HCEC 1CT (cell line): ENCODE measurements around the gene ABI3BP.

Source experiments
- DNase-seq: peaks from one replicate; pipeline ENCODE4 v3.0.0-alpha.2; 2017

ABI3BP gene

DNA sequence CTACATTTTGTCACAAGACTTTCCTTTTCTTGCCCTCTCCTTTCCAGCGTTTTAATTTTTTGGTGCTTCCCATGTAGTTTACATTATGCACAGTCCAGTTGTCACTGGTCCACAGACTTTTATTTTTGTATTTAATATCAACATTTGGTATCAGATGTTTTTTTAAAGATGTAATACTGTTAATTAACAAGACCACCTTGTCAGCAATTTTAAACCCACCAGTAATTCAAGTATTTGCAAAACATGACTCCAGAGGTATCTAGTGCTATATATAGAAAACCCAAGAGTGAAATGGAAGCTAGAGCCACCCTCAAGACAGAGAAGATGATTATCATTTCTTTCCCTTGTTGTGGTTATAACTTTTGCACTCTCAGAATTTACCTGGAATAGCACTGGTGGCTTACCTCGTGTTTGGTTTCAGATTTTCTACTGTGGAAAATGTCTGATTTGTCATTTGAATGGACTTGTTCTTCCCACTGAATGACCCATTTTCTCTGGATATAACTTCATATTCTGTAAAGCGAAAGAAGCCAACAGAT lies 227.7 kb downstream of the ABI3BP start:
- no peak for DNase-seq

DNA sequence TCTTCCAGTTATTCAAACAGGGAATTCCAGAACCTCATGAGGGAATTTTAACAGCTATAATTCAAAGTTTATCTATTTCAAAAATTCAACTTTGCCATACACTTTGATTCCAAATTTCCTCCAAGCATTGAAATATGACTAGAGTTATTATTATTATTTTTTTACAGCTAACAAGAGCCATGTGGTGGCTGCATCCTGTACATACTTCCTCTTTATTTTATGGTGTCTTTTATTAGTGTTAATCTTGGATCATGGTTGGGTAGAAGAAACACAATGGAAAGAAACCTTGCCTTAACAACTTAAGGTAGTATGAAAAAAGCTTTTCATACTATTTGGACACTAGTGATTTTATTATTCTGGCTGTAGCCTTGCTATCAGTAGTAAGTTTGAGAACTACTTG lies 231.3 kb downstream of the ABI3BP start:
- no peak for DNase-seq

DNA sequence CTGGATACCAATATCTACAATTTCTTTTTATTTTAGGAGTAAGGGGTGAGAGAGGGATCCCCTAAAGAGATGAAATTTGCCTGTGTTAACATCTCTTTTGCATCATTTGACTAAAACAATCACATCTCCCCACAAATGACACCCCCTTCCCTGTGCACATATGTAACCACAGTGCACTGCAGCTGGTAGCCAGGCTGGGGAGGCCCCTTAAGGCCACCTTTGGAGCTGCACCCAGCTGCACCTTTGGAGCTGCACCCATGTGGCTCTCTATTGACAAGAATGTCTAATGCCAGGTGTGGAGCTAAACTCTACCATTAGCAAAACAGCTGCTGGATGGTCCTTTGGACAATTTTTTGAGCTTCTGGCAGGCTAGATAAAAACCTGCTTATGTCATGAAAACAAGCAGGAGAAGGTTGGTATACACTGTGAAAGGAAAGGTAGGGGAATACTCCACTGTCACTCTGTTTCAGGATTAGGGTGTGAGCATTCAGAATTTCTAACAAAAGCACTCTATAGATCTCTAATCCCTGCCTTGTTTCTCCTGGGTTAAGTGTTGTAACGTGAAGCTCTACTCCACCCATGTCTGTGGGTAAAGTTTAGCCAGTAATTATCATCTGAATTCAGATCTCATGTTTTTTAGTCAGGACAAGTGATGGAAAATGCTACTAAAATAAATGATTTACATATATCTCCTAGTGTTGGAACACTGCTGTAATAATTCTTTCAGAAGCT lies 231.8 kb downstream of the ABI3BP start:
- DNase-seq: no peak

DNA sequence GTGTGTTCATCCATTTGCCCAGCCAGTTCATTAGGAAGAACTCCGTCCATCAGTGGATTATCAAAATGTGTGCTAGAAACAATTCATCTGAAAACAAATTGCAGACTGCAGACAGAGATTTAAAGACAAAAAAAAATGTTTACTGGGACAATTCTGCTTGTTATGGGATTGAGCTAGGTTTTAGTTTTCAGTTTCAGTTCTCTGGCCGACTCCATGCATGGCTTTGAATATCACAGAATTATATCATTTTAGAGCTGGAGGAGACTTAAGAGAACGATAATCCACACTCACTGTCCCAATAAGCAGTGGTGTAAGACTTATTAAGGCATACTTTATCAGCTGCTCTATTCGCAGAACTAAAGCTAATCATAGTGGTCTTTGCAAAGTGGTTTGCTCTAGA lies 232.8 kb downstream of the ABI3BP start:
- DNase-seq: no peak

DNA sequence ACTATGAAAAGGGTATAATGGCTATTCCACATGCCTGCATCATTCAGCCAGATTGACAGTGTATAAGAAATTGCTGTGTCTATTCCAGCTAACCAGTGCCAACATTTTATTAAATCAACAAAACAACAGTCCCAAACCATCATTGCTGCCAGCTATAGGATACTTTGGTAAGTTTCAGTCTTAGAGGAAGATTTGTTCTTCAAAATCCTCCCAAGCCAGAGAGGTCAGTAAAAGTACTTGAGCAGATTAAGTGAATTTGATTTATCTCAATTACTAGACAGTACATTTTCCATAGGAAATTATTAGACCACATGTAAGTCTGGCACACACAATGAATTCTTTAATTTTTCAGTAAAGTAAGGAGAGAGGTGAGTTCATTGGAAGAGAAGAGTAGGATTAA lies 233.3 kb downstream of the ABI3BP start:
- no peak for DNase-seq

DNA sequence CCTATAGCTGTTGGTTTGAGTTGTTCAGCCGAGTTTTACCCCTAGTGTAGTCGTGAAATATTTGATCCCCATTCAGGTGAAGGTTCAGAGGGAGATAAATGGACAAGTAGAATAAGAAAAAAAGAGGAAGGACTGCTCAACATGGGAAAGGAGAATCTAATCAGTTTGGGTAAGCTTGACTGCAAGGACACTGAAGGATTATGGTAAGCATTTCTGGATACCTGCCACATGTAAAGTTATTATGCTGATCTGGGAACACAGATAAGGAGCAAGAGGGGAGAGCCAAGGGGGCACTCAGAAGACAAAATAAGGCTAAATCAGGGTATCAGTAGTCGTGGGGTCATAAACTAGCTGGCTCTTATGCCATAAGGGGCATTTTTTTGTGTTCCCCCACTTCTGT lies 234.1 kb downstream of the ABI3BP start:
- no peak for DNase-seq

DNA sequence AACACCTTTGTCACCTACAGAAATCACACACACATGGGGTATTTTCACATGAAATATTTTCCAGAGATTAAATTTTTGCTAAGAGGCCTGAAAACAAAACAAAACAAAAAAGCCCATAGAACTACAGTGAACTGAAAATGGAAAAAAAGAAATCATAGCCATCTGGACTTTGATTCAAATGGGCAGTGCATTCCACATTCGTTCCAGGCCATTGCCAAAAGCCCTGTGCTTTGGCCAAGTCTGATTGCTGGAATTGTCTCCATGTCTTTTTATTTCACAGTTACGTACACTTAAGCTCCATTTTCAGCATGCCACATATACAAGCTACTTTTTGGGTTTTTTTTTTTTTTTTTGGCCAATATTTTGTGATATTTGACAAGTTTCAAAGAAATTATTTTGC lies 236.8 kb downstream of the ABI3BP start:
- DNase-seq: no peak

DNA sequence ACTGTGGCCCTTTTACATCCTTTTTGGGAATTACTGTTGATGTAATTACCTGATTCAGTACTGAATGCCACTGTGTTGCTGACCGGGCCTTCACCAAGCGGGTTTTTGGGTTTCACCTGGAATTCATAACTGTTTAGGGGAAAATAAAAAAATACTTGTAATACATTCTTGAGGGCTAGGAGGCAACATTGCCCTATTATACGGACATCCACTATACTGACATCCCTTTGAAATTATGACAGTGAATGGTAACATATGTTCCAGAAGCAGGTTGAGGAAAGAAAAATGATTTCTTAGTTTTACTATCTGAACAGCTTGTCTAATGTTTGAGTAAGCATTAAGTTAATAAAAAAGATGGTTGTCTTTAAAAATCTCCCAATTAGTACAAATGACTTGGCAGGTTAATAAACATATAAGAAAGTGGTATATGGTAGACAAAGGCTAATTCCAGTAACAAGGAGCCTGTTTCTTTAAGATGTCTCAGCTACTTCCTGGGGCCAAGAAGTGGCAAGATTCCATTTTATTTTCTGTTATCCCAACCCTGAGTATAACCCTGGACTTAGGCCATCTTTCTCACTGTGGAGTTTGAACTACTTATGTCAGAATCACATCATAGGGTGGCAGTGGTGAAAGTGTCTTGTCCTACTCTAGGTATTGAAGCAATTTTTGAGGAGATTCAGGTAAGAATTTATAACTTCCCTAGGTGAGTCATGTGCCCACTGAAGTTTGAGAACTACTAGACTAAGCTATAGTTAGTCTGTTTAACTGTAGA lies 238.5 kb downstream of the ABI3BP start:
- DNase-seq: no peak

DNA sequence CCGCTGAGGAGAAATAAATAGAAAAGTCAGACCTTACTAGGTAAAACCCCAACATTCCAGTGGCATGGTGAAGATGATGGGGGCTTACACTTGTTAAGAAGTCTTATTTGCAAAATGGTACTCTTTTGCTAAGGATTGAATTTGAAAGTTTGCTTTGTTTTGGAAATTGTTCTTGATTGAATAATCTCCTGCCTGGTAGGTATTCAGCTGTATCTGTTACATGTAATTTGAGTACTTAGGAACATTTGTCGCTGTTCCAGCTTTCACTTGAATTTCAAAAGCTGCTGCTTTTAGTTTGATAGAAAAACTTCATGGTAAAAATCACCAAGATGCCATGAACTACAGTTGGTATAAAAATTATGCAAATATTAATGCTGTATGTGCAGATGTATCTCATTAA lies 239.4 kb downstream of the ABI3BP start:
- no peak for DNase-seq

DNA sequence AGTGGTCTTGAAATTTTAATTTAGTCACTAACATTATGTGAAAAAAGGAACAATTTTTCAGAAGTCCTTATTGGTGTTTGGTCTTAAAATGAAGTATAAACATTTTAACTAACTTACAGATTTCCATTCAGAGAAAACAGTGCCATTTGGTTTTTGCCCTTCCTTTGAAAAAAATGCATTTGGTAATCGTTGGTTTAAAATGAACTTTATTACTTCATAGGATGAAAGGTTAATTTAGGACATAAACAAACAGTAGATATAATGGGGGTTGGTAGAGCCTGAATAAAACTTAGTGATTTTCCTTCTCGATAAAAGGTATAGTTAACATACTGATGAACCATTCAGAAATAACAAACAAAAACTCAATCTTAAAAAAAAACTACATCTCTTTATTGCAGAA lies 244.3 kb downstream of the ABI3BP start:
- no peak for DNase-seq

DNA sequence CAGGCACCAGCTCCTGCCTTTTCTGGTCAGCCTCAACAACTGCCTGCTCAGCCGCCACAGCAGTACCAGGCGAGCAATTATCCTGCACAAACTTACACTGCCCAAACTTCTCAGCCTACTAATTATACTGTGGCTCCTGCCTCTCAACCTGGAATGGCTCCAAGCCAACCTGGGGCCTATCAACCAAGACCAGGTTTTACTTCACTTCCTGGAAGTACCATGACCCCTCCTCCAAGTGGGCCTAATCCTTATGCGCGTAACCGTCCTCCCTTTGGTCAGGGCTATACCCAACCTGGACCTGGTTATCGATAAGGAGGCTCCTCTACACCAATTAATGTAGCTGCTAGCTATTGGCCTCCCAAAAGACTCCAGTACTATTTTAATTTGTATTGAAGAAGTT lies 245.0 kb downstream of the ABI3BP start:
- no peak for DNase-seq

DNA sequence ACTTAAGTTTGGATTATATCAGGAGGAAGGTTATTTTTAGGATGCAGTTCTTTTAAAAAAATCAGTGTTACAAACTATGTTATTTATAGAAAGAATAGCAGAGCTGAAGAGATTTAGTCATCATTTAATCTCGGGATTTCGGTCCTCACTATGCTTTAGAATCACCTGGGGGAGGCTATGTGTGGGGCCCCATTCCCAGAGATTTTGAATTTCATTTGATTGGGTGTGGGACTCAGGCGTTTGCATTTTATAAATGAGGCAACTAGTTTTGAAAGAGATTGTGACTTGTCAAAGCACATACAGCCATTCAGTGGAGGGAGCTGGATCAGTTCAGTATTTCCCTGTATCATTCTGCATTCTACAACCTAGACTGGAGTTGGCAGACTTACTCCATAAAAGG lies 247.1 kb downstream of the ABI3BP start:
- DNase-seq: no peak

DNA sequence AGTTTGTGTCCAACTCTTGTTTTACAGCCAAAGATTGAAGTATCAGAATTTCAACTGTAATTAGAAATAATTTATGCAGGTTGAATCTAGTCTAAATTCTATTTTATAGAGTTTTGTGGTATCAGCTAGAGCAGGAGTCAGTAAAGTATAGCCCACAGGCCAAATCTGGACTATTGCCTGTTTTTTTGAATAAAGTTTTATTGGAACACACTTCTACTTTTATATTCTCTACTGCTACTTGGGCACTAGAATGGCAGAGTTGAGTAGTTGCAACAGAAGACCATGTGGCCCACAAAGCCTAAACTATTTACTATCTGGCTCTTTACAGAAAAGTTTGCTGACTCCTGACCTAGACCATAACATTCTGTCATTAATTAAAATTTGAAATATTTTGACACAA lies 247.6 kb downstream of the ABI3BP start:
- DNase-seq: no peak

DNA sequence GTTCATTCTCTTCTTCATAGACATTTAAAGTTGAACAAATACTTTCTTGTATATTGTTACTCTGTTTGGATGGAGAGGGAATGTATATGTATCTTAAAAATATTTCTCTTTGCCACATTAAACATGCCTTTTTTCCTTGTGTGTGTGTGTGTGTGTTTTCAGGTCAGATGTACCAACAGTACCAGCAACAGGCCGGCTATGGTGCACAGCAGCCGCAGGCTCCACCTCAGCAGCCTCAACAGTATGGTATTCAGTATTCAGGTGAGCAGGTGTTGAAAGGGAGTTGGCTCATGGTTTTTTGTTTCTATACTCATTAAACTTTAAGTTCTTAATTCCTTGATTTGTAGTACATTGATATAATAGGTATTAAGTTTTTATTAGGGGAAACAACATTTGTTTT lies 248.6 kb downstream of the ABI3BP start:
- DNase-seq: no peak

DNA sequence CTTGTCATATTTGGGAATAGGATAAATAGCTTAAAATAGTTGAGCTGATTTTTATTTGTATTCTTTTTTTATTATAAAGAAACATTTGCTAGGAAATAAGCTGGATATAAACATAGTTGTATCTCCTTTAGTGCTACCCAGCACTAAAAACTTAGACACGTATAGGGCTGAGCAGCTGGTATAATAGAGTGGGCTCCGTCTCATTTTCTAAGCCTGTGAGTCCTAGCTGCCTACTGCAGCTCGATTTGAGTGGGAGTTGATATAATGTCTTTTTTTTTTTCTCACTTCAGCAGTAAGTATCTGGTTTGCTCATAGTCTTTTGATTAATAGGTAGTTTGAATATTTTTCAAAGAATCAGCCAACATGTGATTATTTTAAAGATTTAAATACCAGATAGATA lies 249.7 kb downstream of the ABI3BP start:
- no peak for DNase-seq

DNA sequence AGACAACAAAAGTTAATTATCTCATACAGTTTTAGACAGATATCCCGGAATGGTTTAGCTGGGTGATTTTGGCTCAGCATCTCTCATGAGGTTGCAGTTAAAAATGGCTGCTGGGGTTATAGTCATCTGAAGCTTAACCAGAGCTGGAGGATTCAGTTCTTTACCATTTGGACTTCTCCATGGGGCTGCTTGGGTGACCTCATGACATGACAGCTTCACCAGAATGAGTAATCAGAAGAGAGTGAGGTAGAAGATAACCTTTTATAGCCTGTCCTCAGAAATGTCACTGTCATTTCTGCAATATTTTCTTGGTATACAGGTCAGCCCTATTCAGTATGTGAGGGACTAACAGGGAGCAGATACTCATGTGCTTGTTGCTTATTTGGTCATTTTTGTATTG lies 253.0 kb downstream of the ABI3BP start:
- DNase-seq: no peak

DNA sequence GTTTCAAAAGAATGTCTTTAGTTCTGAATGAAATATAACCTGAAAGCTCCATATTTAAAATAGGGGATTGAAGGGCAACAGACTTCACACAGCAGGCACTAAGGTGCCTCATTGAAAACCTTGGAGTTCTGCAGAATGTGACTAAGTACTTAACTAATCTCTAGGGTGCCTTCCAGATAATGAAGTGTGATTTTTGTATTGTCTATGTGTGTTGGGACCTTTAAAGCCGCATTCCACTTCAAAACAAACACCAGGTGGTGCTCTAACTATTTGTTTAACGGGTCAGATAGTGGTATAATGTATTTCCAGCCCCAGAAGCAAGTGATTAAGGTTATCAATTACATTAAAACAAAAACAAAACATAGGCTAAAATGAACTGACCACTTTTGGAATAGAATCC lies 255.9 kb downstream of the ABI3BP start:
- peak; percentile 37 for DNase-seq

DNA sequence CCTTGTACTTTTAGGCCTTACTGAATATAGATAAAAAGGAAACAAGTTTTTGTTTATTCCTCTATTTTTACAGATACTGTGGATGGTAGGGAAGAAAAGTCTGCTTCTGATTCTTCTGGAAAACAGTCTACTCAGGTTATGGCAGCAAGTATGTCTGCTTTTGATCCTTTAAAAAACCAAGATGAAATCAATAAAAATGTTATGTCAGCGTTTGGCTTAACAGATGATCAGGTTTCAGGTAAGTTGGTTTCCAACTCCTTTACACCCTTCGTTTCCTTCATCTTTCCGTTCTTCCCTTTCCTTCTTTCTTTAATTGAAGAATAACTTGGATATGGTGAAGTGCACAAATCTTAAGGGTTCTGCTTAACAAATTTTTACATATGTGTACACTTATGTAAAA lies 260.8 kb downstream of the ABI3BP start:
- DNase-seq: no peak

DNA sequence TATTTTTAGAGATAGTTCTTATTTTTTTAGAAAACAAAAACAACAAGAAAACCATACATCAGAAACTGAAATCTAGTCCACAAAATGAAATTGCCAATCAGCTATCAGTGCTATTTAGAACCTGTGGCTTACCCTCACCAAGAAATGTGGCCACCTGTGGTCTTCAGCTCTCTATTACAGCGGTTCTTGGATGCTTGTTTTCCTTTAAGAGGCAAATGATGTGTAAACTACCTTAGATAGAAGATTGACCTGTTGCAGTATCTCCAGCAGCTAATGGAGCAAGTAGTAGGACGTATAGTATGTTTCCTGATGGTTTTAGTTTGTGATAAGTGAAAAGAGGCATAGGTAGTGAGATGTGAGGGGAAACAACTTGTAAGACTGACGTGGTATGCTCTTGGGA lies 262.7 kb downstream of the ABI3BP start:
- DNase-seq: no peak

DNA sequence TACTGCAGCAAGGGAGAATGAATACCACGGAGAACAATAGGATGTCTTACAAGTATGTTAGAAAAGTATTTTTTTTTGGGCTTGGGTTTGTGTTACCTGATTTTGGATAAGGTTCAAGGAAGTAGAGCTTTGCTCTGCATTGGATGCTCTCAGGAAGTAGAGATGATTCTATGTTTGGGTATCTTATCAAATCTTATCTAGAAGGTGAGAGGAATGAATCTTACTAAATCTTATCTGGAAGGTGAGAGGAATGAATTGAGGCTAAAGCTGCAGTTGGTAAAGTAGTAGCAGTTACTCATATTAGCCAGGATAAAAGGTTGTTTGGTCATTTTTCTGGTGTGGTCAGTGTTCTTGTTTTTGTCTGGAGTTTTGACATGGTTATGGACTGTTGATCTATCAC lies 266.5 kb downstream of the ABI3BP start:
- DNase-seq: no peak

DNA sequence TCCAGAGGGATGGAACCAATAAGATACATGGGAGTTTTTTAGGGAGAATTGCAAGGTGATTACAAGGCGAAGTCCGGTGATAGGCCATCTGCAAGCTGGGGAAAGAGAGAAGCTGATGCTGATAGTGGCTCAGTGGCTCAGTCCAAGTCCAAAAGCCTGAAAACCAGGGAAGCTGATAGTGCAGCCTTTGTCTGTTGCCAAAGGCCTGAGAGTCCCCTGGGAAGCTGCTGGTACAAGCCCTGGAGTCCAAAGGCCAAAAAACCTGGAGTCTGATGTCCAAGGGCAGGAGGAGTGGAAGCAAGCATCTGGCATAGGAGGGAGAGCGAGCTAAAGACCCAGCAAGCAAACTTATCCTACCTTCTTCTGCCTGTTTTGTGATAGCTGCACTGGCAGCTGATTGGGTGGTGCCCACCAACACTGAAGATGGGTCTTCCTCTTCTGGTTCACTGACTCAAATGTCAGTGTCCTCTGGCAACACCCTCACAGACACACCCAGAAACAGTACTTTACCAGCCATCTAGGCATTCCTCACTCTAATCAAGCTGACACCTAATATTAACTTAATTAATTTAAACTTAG lies 267.2 kb downstream of the ABI3BP start:
- DNase-seq: no peak

DNA sequence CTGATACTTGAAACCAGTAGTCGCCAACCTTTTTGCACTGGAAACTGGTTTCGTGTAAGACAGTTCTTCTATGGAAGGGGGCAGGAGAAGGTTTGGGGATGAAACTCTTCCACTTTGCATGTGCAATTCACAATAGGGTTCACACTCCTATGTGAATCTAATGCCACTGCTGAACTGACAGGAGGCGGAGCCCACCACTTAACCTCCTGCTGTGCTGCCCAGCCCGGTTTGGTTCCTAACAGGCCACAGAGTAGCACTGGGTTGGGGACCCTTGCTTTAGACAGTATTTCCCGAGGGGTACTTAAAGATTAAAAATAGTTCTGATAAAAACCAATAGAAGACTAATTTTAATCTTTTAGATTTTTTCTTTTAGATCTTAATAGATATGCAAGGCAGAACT lies 272.8 kb downstream of the ABI3BP start:
- no peak for DNase-seq

DNA sequence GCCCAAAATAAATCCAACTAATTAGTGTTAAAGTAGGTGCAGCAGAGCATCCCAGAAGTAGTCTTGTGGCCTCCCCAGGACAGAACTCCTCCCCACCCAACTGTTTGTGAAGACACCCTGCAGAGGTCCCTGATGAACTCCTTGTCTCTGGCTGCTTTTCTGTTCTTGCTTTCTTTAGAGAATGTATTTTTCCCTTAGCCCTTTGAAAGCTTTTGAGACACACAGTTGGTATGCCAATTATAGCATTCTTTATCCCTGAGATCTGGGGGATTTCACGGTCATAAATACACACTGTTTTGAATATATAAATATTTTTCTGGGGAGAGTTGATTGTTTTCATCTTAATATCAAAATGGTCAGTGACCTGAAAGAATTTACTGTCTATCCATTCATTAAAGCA lies 274.1 kb downstream of the ABI3BP start:
- DNase-seq: no peak
